Caco-2 (cell line): ENCODE measurements around the gene LSM10. TPM values are rescaled to one million over a fixed set of nuclear protein-coding genes. Genes with fewer than 3 reads are reported as not detected.
A peak's percentile ranks its signal among the peaks of the same experiment; 100 is the strongest.

ENCODE experiments used
- BruUV-seq: library from RNA; stranded (reverse); fragments of 400-500 nt; replicated peaks from 2 replicates; lab custom pipeline; 2021; lab: Mats Ljungman, UMichigan
- CTCF ChIA-PET: fragments of 300-600 bp; sonication (Branson Sonifier 250); formaldehyde crosslinking; loops from one replicate; lab custom pipeline; 2022; ENCODE audit warnings: antibody characterized with exemption; lab: Charles Lee
- POLR2A ChIA-PET: fragments of 300-600 bp; sonication (Branson Sonifier 250); formaldehyde crosslinking; loops from one replicate; lab custom pipeline; 2022; ENCODE audit warnings: antibody characterized with exemption; lab: Charles Lee
- DNase-seq, 2 experiments: peaks; one replicate each; pipeline versions ENCODE4 v3.0.0 to v3.0.0-alpha.2; 2020 to 2022
- H3K27me3 ChIP-seq: replicated peaks from 2 replicates; pipeline ENCODE4 v1.6.0; 2011; ENCODE audit warnings: low read length; ENCODE audit not compliant: control insufficient read depth, insufficient read depth
- H3K36me3 ChIP-seq: 2 replicates; pipeline ENCODE4 v1.5.1; 2011; ENCODE audit warnings: low read length; ENCODE audit not compliant: control insufficient read depth, insufficient read depth
- H3K4me1 ChIP-seq: fragments of 250-450 bp; sonication (Bioruptor Pico); 2 replicates; pipeline ENCODE4 v1.5.1; 2020; ENCODE audit warnings: mild to moderate bottlenecking
- H3K4me3 ChIP-seq: 2 replicates; pipeline ENCODE4 v1.5.1; 2011; ENCODE audit warnings: low read depth, mild to moderate bottlenecking, control low read depth, low read length
- H3K9me3 ChIP-seq: fragments of 250-450 bp; sonication (Bioruptor Pico); 2 replicates; pipeline ENCODE4 v1.5.1; 2020; ENCODE audit warnings: mild to moderate bottlenecking, moderate library complexity
- H3K27ac Mint-ChIP-seq: one replicate; pipeline ENCODE4 v1.8.0; 2022; ENCODE audit warnings: mixed read lengths; ENCODE audit not compliant: unreplicated experiment
- H3K27me3 Mint-ChIP-seq: one replicate; pipeline ENCODE4 v1.8.0; 2022; ENCODE audit warnings: mixed read lengths; ENCODE audit not compliant: insufficient read depth, unreplicated experiment
- H3K36me3 Mint-ChIP-seq: one replicate; pipeline ENCODE4 v1.8.0; 2022; ENCODE audit warnings: mild to moderate bottlenecking, mixed read lengths; ENCODE audit not compliant: insufficient read depth, unreplicated experiment
- H3K4me1 Mint-ChIP-seq: one replicate; pipeline ENCODE4 v1.8.0; 2022; ENCODE audit warnings: low read depth, mixed read lengths; ENCODE audit not compliant: unreplicated experiment
- H3K4me3 Mint-ChIP-seq: one replicate; pipeline ENCODE4 v1.8.0; 2022; ENCODE audit warnings: mild to moderate bottlenecking, moderate library complexity, mixed read lengths; ENCODE audit not compliant: unreplicated experiment
- H3K9me3 Mint-ChIP-seq: one replicate; pipeline ENCODE4 v1.8.0; 2022; ENCODE audit warnings: mixed read lengths; ENCODE audit not compliant: unreplicated experiment
- CTCF ChIP-seq, 2 experiments: fragments of 200-600 bp in 1 of 2; IDR thresholded peaks; 1 replicate in 1 of 2; 2 replicates in 1 of 2; pipeline versions ENCODE4 v1.5.1 to v1.8.0; 2011 to 2022; ENCODE audit warnings: antibody characterized with exemption in 1 of 2, control low read depth in 1 of 2, inconsistent platforms in 1 of 2, low read depth in 1 of 2, low read length in 1 of 2, mild to moderate bottlenecking in 1 of 2, moderate library complexity in 1 of 2; ENCODE audit not compliant: insufficient read depth in 1 of 2, severe bottlenecking in 1 of 2, unreplicated experiment in 1 of 2
- intact Hi-C: fragments of 100-400 bp; cut with micrococcal nuclease; formaldehyde crosslinking; loops from one replicate; pipeline ENCODE4 v1.10.0; 2022; ENCODE audit not compliant: unreplicated experiment
- total RNA-seq: library from RNA; stranded (reverse); gene quantifications from 2 replicates; pipeline ENCODE4 v1.2.3, GENCODE V29; 2022

The LSM10 gene
- total RNA-seq, 1 experiment from 2014 or later: 20.7 TPM

- CTCF ChIA-PET: no interaction called here
- Mint-ChIP-seq H3K36me3 (peaks cover 6% of the 10 kb centered on the region), H3K4me1 (no peaks in the 10 kb centered on the region), H3K27me3 (no peaks in the 10 kb centered on the region), H3K27ac (no peak overlapping the region), H3K4me3 (no peak overlapping the region), H3K9me3 (no peaks in the 10 kb centered on the region)
- no TSS peak for BruUV-seq
- Histone ChIP-seq H3K9me3 (no peaks in the 10 kb centered on the region), H3K27me3 (no peaks in the 10 kb centered on the region), H3K4me1 (no peaks in the 10 kb centered on the region), H3K4me3 (no peak overlapping the region), H3K36me3 (no peaks in the 10 kb centered on the region)
- peak; percentile 38 to 71 for TF ChIP-seq CTCF (IDR thresholded peaks at IDR 0.05; ENCODE audit: insufficient read depth in 1 of 2, low read depth in 1 of 2, low read length in 1 of 2, severe bottlenecking in 1 of 2, unreplicated experiment in 1 of 2)
- POLR2A ChIA-PET: no interaction called here
- intact Hi-C loops: no loop called here
- peak in 1 of 2 experiments; percentile 56 for DNase-seq
Observed at GRCh38 chr1:36446271-36446670, 48.6 kb upstream of the LSM10 start.

- Mint-ChIP-seq H3K27me3 (no peaks in the 10 kb centered on the region), H3K4me1 (no peaks in the 10 kb centered on the region), H3K9me3 (no peaks in the 10 kb centered on the region), H3K27ac (no peak overlapping the region), H3K36me3 (no peaks in the 10 kb centered on the region), H3K4me3 (no peak overlapping the region)
- Histone ChIP-seq H3K36me3 (no peaks in the 10 kb centered on the region), H3K9me3 (no peaks in the 10 kb centered on the region), H3K27me3 (no peaks in the 10 kb centered on the region), H3K4me3 (no peak overlapping the region), H3K4me1 (no peaks in the 10 kb centered on the region)
- no peak for DNase-seq
- ChIA-PET CTCF (no interaction called here), POLR2A (no interaction called here)
- no TSS peak for BruUV-seq
- no peak for TF ChIP-seq CTCF (IDR thresholded peaks at IDR 0.05; ENCODE audit: insufficient read depth in 1 of 2, low read depth in 1 of 2, low read length in 1 of 2, severe bottlenecking in 1 of 2, unreplicated experiment in 1 of 2)
- intact Hi-C loops: no loop called here
Observed at GRCh38 chr1:36443297-36443696, 45.6 kb upstream of the LSM10 start.

GRCh38 chr1:36442337-36442736, 44.6 kb upstream of the LSM10 start:
- CTCF ChIA-PET: no interaction called here
- H3K27ac Mint-ChIP-seq: no peak overlapping the region
- H3K27me3 Mint-ChIP-seq: no peaks in the 10 kb centered on the region

More at GRCh38 chr1:36442337-36442736, 44.6 kb upstream of the LSM10 start:
- no peaks in the 10 kb centered on the region for H3K36me3 Mint-ChIP-seq
- intact Hi-C loops: no loop called here
- no peak for TF ChIP-seq CTCF (IDR thresholded peaks at IDR 0.05; ENCODE audit: insufficient read depth in 1 of 2, low read depth in 1 of 2, low read length in 1 of 2, severe bottlenecking in 1 of 2, unreplicated experiment in 1 of 2)
- H3K9me3 ChIP-seq: no peaks in the 10 kb centered on the region
- no peaks in the 10 kb centered on the region for H3K36me3 ChIP-seq
- H3K4me1 ChIP-seq: no peaks in the 10 kb centered on the region
- no peaks in the 10 kb centered on the region for H3K27me3 ChIP-seq
- H3K9me3 Mint-ChIP-seq: no peaks in the 10 kb centered on the region
- DNase-seq: no peak
- H3K4me3 Mint-ChIP-seq: no peak overlapping the region
- no peaks in the 10 kb centered on the region for H3K4me1 Mint-ChIP-seq
- no peak overlapping the region for H3K4me3 ChIP-seq
- no TSS peak for BruUV-seq
- POLR2A ChIA-PET: no interaction called here
